VCaP (cell line): Measurements from ENCODE around the gene MELTF.

Experiments used
- H3K27ac ChIP-seq: fragments of 450-650 bp; 2 replicates; pipeline ENCODE4 v1.5.1; 2017
- TF ChIP-seq, protein P1 (sequence below): fragments of 450-650 bp; conservative IDR thresholded peaks from 2 replicates; pipeline ENCODE4 v1.5.1; 2017; ENCODE audit warnings: mild to moderate bottlenecking, moderate library complexity

Gene MELTF

DNA sequence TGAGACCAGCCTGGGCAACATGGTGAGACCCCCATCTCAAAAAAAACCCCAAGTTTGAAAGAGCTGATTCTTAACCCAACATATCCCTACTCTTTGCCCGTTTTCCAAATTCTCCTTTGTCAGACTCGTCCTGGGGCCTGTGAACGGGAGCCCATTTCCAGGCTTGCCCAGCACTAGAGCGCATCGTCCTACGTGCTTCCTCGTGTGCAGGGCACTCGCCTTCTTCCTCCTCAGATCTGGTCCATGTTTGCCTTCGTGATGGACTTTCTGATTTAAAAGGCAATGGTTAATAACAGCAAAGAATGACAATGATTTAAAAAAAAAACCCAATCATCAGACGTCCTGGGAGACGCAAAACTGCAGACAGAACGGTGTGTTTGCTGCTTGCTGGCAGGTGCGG is 10.1 kb downstream of the MELTF start:
- TF ChIP-seq, protein P1, sequence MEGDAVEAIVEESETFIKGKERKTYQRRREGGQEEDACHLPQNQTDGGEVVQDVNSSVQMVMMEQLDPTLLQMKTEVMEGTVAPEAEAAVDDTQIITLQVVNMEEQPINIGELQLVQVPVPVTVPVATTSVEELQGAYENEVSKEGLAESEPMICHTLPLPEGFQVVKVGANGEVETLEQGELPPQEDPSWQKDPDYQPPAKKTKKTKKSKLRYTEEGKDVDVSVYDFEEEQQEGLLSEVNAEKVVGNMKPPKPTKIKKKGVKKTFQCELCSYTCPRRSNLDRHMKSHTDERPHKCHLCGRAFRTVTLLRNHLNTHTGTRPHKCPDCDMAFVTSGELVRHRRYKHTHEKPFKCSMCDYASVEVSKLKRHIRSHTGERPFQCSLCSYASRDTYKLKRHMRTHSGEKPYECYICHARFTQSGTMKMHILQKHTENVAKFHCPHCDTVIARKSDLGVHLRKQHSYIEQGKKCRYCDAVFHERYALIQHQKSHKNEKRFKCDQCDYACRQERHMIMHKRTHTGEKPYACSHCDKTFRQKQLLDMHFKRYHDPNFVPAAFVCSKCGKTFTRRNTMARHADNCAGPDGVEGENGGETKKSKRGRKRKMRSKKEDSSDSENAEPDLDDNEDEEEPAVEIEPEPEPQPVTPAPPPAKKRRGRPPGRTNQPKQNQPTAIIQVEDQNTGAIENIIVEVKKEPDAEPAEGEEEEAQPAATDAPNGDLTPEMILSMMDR: no peak

DNA sequence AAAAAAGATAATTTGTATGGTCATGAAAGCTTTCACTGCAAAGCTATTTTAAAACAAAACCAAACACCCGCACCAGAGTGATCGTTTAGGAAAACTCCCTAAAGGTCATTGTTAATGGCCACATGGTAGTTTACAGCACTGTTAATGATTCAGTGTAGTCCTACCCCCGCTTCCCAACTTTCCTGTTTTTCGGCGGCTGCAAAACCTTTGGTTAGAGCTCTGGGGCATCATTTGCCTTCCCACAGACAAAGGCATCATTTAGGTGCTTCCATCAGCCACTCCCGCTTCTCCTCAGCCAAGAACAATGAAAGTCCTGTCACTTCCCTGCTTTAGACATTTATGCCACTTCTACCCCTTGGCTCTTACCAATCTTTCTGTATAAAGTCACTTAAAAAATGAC is 10.6 kb downstream of the MELTF start:
- TF ChIP-seq, protein P1: no peak
- H3K27ac ChIP-seq: no peak overlapping the region

More for the DNA sequence above, 10.1 kb downstream of the MELTF start:
- H3K27ac ChIP-seq: no peak overlapping the region

DNA sequence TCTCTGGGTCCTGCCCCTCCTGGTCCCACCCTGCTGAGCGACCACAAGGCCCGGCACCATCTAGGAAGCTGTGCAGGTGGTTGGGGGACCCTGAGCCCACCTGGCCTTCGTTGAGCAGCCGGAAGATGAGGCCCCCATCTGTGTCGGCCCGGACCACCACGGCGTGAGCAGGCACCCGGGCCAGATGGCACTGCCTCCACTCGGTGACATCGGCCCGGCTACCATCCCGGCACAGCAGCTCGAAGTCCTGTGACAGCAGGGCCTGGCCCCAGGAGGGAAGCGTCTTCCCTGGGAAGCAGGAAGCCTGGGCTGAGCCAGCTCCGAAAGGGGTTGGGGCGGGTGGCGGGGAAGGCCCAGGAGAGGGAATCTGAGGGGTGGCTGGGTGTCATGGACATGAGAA is 12.6 kb downstream of the MELTF start:
- TF ChIP-seq, protein P1: no peak
- no peak overlapping the region for H3K27ac ChIP-seq

DNA sequence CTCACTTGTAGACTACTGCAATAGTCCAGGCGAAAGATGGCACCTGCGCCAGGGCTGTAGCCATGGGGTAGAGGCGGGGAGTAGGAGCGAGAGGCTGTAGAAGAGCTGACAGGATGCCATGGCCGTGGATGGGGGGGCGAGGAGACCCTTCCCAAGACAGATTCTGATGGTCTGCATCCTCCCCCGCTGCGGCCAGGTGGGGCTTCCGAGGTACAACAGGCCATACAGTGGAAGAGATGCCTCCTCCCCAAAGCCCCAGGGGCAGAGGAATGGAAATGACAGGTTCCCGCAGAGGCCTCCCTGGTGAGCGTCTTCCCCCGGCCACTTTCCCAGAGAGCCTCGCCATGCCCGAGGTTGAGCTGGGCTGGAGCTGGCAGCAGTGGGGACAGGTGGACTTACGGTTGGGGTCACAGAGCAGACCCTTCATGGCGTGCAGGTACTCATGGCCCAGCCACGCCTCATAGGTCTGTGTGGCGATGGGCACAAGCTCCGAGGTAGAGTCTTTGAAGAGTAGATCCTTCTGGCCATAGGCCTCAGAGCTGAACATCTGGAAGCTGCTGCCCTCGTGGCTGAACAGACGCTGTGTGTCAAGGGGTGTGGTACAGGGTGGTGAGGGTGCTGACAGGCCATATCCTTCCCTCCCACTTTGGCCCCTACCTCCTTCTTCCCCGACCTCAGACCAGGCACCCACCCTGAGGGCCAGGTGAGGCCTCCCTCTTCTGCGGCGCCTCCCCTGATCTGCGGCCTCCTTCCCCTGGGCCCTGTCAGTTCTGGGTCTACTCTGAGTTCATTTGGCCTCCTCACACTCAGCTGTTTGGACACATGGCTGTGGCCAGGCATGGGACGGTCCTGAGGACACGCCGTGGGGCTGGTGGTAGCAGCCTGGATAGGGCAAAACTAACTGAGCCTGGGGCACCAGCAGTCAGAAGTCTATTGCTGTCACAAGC is 13.6 kb downstream of the MELTF start:
- TF ChIP-seq, protein P1: no peak
- H3K27ac ChIP-seq: no peak overlapping the region

DNA sequence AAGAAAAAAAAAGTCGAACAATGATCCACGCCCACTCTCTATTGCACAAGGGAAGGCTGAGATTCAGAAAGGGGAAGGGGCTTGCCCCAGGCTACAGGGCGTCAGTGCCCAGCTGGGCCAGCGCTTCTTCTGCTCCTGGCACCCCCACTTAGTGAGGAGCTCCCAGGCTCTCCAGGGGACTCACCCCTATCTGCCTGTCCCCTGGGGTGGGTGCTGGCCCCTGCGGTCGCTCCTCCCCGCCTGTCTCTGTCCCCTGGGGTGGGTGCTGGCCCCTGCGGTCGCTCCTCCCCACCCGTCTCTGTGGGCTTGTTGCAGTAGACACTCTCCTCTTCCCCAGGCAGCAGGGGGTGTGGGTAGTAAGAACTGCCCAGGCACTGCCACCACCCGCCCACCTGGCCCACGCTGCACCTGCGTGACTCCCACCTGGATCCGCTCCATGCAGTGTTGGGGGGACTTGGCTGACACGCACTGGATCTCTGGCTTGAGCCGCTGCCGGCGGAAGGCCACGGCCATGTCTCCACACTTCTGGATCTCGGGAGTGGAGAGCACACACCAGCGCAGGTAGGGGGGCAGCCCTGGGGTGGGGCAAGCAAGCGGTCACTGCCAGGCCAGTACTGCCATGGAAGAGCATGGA is 14.6 kb downstream of the MELTF start:
- TF ChIP-seq, protein P1: no peak
- H3K27ac ChIP-seq: no peak overlapping the region

DNA sequence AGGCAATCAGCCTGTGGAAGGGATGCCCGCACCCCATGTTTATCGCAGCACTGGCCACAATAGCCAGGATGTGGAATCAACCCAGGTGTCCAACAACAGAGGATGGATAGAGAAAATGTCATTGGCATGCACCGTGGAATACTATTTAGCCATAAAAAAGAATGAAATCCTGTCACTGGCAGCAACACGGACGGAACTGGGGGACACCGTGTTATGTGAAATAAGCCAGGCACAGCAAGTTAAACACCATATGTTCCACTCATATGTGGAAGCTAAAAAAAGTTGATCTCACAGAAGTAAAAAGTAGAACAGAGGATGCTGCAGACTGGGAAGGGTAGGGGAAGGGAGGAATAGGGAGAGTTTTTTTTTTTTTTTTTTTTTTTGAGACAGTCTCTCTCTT is 15.6 kb downstream of the MELTF start:
- no peak overlapping the region for H3K27ac ChIP-seq
- TF ChIP-seq, protein P1: no peak

DNA sequence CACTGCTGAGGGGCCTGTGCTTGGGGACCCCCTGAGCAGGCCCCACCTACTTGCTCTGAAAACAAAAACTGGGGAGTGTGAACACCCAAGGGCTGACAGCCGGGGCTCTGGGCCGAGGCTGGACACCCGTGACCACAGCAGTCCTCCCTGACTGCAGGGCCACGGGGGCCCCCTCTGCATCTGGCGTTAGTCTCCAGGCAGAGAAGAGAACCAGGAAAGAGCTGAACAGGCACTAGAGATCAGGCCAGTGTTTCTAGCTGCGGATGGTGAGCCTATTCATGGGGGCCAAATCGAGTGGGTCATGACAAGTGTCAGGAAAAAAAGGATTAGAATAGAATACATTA is 17.1 kb downstream of the MELTF start:
- TF ChIP-seq, protein P1: no peak
- no peak overlapping the region for H3K27ac ChIP-seq
